ENCODE data around the gene MFAP2.

DNA sequence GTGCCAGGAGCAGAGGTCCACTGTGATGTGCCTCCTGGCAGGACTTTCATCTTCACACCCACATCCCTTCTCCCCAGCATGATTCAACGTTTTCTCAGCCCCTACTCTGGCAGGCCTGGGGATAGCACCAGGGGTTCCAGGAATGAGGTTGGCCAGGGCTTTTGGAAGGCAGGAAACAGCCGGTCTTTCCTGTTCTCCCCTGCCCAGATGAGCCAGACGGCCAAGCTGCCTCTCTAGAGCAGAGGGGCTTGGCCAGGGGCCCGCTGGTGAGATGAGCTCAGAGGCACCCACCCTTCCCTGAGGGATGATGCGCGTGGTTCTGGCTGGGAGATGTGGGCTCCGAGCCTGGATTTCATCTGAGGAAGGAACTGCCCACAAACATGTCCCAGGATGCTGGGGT, 4.3 kb upstream of the MFAP2 start:
- TF ChIP-seq NFIC (IDR thresholded peaks at IDR 0.05) = no peak
- no peak for TF ChIP-seq CREB1 (IDR thresholded peaks at IDR 0.05; ENCODE audit: low read depth)
- TF ChIP-seq YY1 (IDR thresholded peaks at IDR 0.05; ENCODE audit: low read depth) = no peak
